HepG2 (cell line): Measurements from ENCODE around the gene MIA3. TPM values are rescaled to one million over a fixed set of nuclear protein-coding genes. Genes with fewer than 3 reads are reported as not detected.

ENCODE experiments used
- ATAC-seq: fragments of 200-7000 bp; cut with Tn5 transposase; 3 replicates; pipeline ENCODE4 v1.9.1; 2020; ENCODE audit warnings: mild to moderate bottlenecking, moderate library complexity
- BruUV-seq: library from RNA; stranded (reverse); fragments of 400-500 nt; replicated peaks from 2 replicates; lab custom pipeline; 2021; lab: Mats Ljungman, UMichigan
- CTCF ChIA-PET: fragments of 300-600 bp; formaldehyde crosslinking; extraction: SDS; loops from one replicate; lab custom pipeline; 2021; ENCODE audit warnings: low total read pairs, inconsistent platforms, low intra/inter-chr PET ratio; lab: Yijun Ruan, JAX
- POLR2A ChIA-PET: fragments of 350-600 bp; sonication (Branson Sonifier 250); formaldehyde crosslinking; loops from one replicate; lab custom pipeline; 2020; ENCODE audit warnings: antibody characterized with exemption, inconsistent platforms; lab: Yijun Ruan, JAX
- DNase-seq: peaks from one replicate; pipeline ENCODE4 v3.0.0-alpha.2; 2015; ENCODE audit warnings: low spot score
- FAIRE-seq: peaks from 3 replicates; lab custom pipeline; 2011; peaks lifted over from hg19 to GRCh38; lab: Jason Lieb, UNC
- H2AFZ ChIP-seq: one replicate; pipeline ENCODE4 v1.6.1; 2011; ENCODE audit warnings: low read length, inconsistent platforms
- H3K27ac ChIP-seq: fragments of 300-600 bp; 3 replicates; pipeline ENCODE4 v1.8.0; 2011; ENCODE audit warnings: mixed run types, mild to moderate bottlenecking, mixed read lengths, low read length, inconsistent platforms; ENCODE audit not compliant: insufficient read depth; ENCODE audit errors: extremely low read length
- H3K27me3 ChIP-seq, 2 experiments: fragments of 200-600 bp in 1 of 2; 2 replicates in 1 of 2; 3 replicates in 1 of 2; pipeline versions ENCODE4 v1.6.0 to v1.8.0; 2011; ENCODE audit warnings: low read length in 2 of 2, mild to moderate bottlenecking in 2 of 2, moderate library complexity in 2 of 2, inconsistent platforms in 1 of 2; ENCODE audit not compliant: insufficient read depth in 2 of 2, control insufficient read depth in 1 of 2
- H3K36me3 ChIP-seq, 2 experiments: fragments of 200-600 bp in 1 of 2; replicated peaks in 1 of 2; 2 replicates in 1 of 2; 3 replicates in 1 of 2; pipeline versions ENCODE4 v1.5.1 to v1.8.0; 2011; ENCODE audit warnings: low read length in 2 of 2, inconsistent platforms in 1 of 2; ENCODE audit not compliant: insufficient read depth in 2 of 2, control insufficient read depth in 1 of 2
- H3K4me1 ChIP-seq: 2 replicates; pipeline ENCODE4 v1.5.1; 2012; ENCODE audit warnings: low read length, inconsistent platforms; ENCODE audit not compliant: insufficient read depth
- H3K4me2 ChIP-seq: 2 replicates; pipeline ENCODE4 v1.6.0; 2011; ENCODE audit warnings: low read depth, low read length, inconsistent platforms
- H3K4me3 ChIP-seq, 3 experiments: fragments of 200-600 bp in 1 of 3; sonication (generic), shearing (Covaris generic) in 1 of 3; replicated peaks in 1 of 3; 2 replicates each; pipeline ENCODE4 v1.5.1; 2011 to 2016; ENCODE audit warnings: low read length in 3 of 3, inconsistent platforms in 2 of 3, low read depth in 2 of 3, mild to moderate bottlenecking in 2 of 3, control low read depth in 1 of 3, mixed read lengths in 1 of 3; ENCODE audit not compliant: insufficient read depth in 1 of 3
- H3K79me2 ChIP-seq: one replicate; pipeline ENCODE4 v1.6.1; 2011; ENCODE audit warnings: low read length, inconsistent platforms; ENCODE audit not compliant: insufficient read depth
- H3K9ac ChIP-seq: 2 replicates; pipeline ENCODE4 v1.6.0; 2011; ENCODE audit warnings: mild to moderate bottlenecking, low read depth, low read length, inconsistent platforms; ENCODE audit not compliant: insufficient read depth
- H3K9me3 ChIP-seq: 2 replicates; pipeline ENCODE4 v1.5.1; 2012; ENCODE audit warnings: mild to moderate bottlenecking, low read length
- H4K20me1 ChIP-seq: 2 replicates; pipeline ENCODE4 v1.6.0; 2011; ENCODE audit warnings: inconsistent platforms, mild to moderate bottlenecking, low read length, moderate library complexity; ENCODE audit not compliant: insufficient read depth
- FIP1L1 ChIP-seq: fragments of 200-400 bp; formaldehyde crosslinking; IDR thresholded peaks from 2 replicates; pipeline ENCODE4 v1.6.1; 2018; ENCODE audit warnings: low read depth, mild to moderate bottlenecking, low read length, moderate library complexity, borderline replicate concordance; ENCODE audit not compliant: insufficient read depth
- JUND ChIP-seq: sonication (generic); formaldehyde crosslinking; IDR thresholded peaks from 2 replicates; pipeline ENCODE4 v1.8.0; 2022; ENCODE audit warnings: mild to moderate bottlenecking, missing genetic modification reagents
- MNT ChIP-seq: fragments of 450-650 bp; IDR thresholded peaks from 2 replicates; pipeline ENCODE4 v1.6.1; 2016
- NFKBIZ ChIP-seq: IDR thresholded peaks from 2 replicates; pipeline ENCODE4 v1.6.1; 2018; ENCODE audit warnings: missing genetic modification reagents, missing compliant biosample characterization
- PLRG1 ChIP-seq: fragments of 450-650 bp; conservative IDR thresholded peaks from 2 replicates; pipeline ENCODE4 v1.6.1; 2016
- PPARG ChIP-seq: conservative IDR thresholded peaks from 2 replicates; pipeline ENCODE4 v1.6.1; 2016; ENCODE audit warnings: missing biosample characterization, missing genetic modification reagents
- PRPF4 ChIP-seq: fragments of 200-400 bp; formaldehyde crosslinking; IDR thresholded peaks from 2 replicates; pipeline ENCODE4 v1.6.1; 2016; ENCODE audit warnings: low read length, low read depth; ENCODE audit not compliant: poor library complexity, severe bottlenecking
- RBM39 ChIP-seq: fragments of 200-400 bp; formaldehyde crosslinking; IDR thresholded peaks from one replicate; pipeline ENCODE4 v1.6.1; 2018; ENCODE audit warnings: antibody characterized with exemption, mild to moderate bottlenecking, low read depth, low read length; ENCODE audit not compliant: poor library complexity, severe bottlenecking
- REXO4 ChIP-seq: sonication (generic); formaldehyde crosslinking; IDR thresholded peaks from 2 replicates; pipeline ENCODE4 v1.8.0; 2022; ENCODE audit warnings: missing genetic modification reagents, mild to moderate bottlenecking, borderline replicate concordance
- SNAPC5 ChIP-seq: sonication (generic); formaldehyde crosslinking; IDR thresholded peaks from 2 replicates; pipeline ENCODE4 v1.8.1; 2023; ENCODE audit warnings: mild to moderate bottlenecking, missing genetic modification reagents, borderline replicate concordance
- ZNF225 ChIP-seq: sonication (generic); formaldehyde crosslinking; IDR thresholded peaks from 2 replicates; pipeline ENCODE4 v1.4.0; 2020; ENCODE audit warnings: mild to moderate bottlenecking, missing genetic modification reagents
- ZNF382 ChIP-seq: sonication (generic); formaldehyde crosslinking; IDR thresholded peaks from 2 replicates; pipeline ENCODE4 v1.5.0; 2020; ENCODE audit warnings: missing genetic modification reagents, mild to moderate bottlenecking, borderline replicate concordance
- ZNF496 ChIP-seq: sonication (generic); formaldehyde crosslinking; IDR thresholded peaks from 2 replicates; pipeline ENCODE4 v1.8.1; 2023; ENCODE audit warnings: mild to moderate bottlenecking, moderate library complexity, missing genetic modification reagents; ENCODE audit not compliant: insufficient replicate concordance
- ZNF703 ChIP-seq: sonication (generic); formaldehyde crosslinking; IDR thresholded peaks from 2 replicates; pipeline ENCODE4 v1.5.1; 2020; ENCODE audit warnings: missing genetic modification reagents, mild to moderate bottlenecking, moderate library complexity, borderline replicate concordance
- ZNF792 ChIP-seq: IDR thresholded peaks from 2 replicates; pipeline ENCODE4 v1.6.1; 2016
- ZSCAN12 ChIP-seq: sonication (generic); formaldehyde crosslinking; IDR thresholded peaks from 2 replicates; pipeline ENCODE4 v1.9.0; 2021; ENCODE audit warnings: mild to moderate bottlenecking, missing genetic modification reagents
- WGBS: methylation state at CpG from one replicate; pipeline ENCODE4 v1.1.6; 2017; ENCODE audit warnings: low lambda C conversion rate; 5-methylcytosine and 5-hydroxymethylcytosine counted together
- in situ Hi-C: cut with HindIII; loops from 2 replicates; pipeline ENCODE4 v1.10.0; 2017; ENCODE audit warnings: low pct_unique_long_range_greater_than_20kb; ENCODE audit not compliant: extremely low pct_ligation_motif_present
- intact Hi-C: fragments of 100-400 bp; cut with micrococcal nuclease; formaldehyde crosslinking; loops from one replicate; pipeline ENCODE4 v1.10.0; 2022; ENCODE audit not compliant: unreplicated experiment
- polyA plus RNA-seq, 8 experiments: library from polyadenylated mRNA; depleted of rRNA in 3 of 8; stranded (reverse) in 7 of 8; unstranded in 1 of 8; fragments of >200 nt; fragmentation: Illumina TruSeq in 4 of 8; extraction: Trizol in 4 of 8; gene quantifications; 2 replicates each; pipeline versions ENCODE4 v1.2.1 to v1.2.3, GENCODE V29; 2011 to 2016; ENCODE audit warnings: low read depth in 4 of 8, missing spikeins in 1 of 8, mixed read lengths in 1 of 8; ENCODE audit not compliant: insufficient read depth in 1 of 8
- total RNA-seq, 5 experiments: library from RNA; depleted of rRNA; stranded (reverse); fragments of >200 nt; fragmentation: Illumina TruSeq; extraction: Trizol; gene quantifications; 2 replicates each; pipeline ENCODE4 v1.2.3, GENCODE V29; 2016; ENCODE audit warnings: low read depth in 1 of 5
- TF ChIP-seq, protein P1 (sequence below): sonication (generic); formaldehyde crosslinking; IDR thresholded peaks from 2 replicates; pipeline ENCODE4 v1.9.0; 2021; ENCODE audit warnings: missing genetic modification reagents, mild to moderate bottlenecking, borderline replicate concordance
- TF ChIP-seq, protein P2 (sequence below): IDR thresholded peaks from 2 replicates; pipeline ENCODE4 v1.6.1; 2016

The MIA3 gene
- total and polyA plus RNA-seq, 2 of the 13 experiments (the other 11 are each of a cell fraction or from before 2014, with no cell fraction given) = 45.6 to 48.7 TPM

- TF ChIP-seq, protein P1, sequence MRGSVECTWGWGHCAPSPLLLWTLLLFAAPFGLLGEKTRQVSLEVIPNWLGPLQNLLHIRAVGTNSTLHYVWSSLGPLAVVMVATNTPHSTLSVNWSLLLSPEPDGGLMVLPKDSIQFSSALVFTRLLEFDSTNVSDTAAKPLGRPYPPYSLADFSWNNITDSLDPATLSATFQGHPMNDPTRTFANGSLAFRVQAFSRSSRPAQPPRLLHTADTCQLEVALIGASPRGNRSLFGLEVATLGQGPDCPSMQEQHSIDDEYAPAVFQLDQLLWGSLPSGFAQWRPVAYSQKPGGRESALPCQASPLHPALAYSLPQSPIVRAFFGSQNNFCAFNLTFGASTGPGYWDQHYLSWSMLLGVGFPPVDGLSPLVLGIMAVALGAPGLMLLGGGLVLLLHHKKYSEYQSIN (CRISPR knock-in tag) = no peak
- TF ChIP-seq PPARG (CRISPR knock-in tag) (no peak), REXO4 (CRISPR knock-in tag) (no peak), PLRG1 (no peak), ZNF703 (CRISPR knock-in tag) (no peak), NFKBIZ (CRISPR knock-in tag) (no peak), ZNF225 (no peak), PRPF4 (no peak), ZNF792 (CRISPR knock-in tag) (no peak), ZSCAN12 (CRISPR knock-in tag) (no peak)
Measured at GRCh38 chr1:222631611-222632208, 13.8 kb downstream of the MIA3 start (continued).

GRCh38 chr1:222632749-222633148 is 14.9 kb downstream of the MIA3 start:
- H3K27ac ChIP-seq = no peak overlapping the region
- no peak for DNase-seq
- CTCF ChIA-PET = interaction anchor here (4.8 kb wide), 1 partner anchor 167 kb away, joined by 44 read pairs; no protein-coding TSS in a partner anchor
- H4K20me1 ChIP-seq = no peaks in the 10 kb centered on the region
- H3K9ac ChIP-seq = no peak overlapping the region
- no peak for FAIRE-seq
- POLR2A ChIA-PET = no interaction called here
- H3K27me3 ChIP-seq = no peaks in the 10 kb centered on the region
- H3K79me2 ChIP-seq = no peaks in the 10 kb centered on the region
- no TSS peak for BruUV-seq
- H2AFZ ChIP-seq = no peak overlapping the region
- H3K4me2 ChIP-seq = no peak overlapping the region
- no peaks in the 10 kb centered on the region for H3K9me3 ChIP-seq
- in situ Hi-C loops (loop anchor here (5.0 kb wide), 1 partner anchor 165 kb away; no protein-coding TSS in a partner anchor), intact Hi-C loops (no loop called here)
- 62% methylated on average over 2 of the region's 2 CpGs for WGBS
- H3K4me1 ChIP-seq = no peaks in the 10 kb centered on the region
- H3K36me3 ChIP-seq = peaks cover 13 to 81% of the 10 kb centered on the region in 2 experiments
- ATAC-seq = no peak
- no peak overlapping the region for H3K4me3 ChIP-seq
- TF ChIP-seq ZNF496 (CRISPR knock-in tag) (no peak), JUND (CRISPR knock-in tag) (no peak), RBM39 (no peak), MNT (no peak), SNAPC5 (no peak), ZNF382 (no peak), FIP1L1 (no peak)
- TF ChIP-seq, protein P2, sequence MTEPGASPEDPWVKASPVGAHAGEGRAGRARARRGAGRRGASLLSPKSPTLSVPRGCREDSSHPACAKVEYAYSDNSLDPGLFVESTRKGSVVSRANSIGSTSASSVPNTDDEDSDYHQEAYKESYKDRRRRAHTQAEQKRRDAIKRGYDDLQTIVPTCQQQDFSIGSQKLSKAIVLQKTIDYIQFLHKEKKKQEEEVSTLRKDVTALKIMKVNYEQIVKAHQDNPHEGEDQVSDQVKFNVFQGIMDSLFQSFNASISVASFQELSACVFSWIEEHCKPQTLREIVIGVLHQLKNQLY (CRISPR knock-in tag) = no peak
